EH (cell line): ENCODE measurements around the gene GGTLC1.
A peak's percentile ranks its signal among the peaks of the same experiment; 100 is the strongest.

Source experiments
- DNase-seq: peaks from one replicate; pipeline ENCODE4 v3.0.0-alpha.2; 2015; ENCODE audit warnings: low read depth

The GGTLC1 gene

GRCh38 chr20:23963941-23964340 is 24.6 kb downstream of the GGTLC1 start:
- DNase-seq, result no peak

DNA sequence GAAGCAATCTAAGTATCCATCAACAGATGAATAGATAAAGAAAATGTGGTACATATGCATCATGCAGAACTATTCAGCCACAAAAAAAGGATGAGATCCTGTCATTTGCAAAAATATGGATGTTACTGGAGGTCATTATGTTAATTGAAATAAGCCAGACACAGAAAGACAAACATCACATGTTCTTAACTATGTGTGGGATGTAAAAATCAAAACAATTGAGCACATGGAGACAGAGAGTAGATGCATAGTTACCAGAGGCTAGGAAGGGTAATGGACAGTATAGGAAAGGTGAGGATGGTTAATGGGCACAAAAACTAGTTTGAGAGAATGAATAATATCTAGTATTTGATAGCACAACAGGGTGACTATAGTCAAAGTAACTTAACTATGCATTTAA is 26.3 kb downstream of the GGTLC1 start:
- DNase-seq, result no peak

DNA sequence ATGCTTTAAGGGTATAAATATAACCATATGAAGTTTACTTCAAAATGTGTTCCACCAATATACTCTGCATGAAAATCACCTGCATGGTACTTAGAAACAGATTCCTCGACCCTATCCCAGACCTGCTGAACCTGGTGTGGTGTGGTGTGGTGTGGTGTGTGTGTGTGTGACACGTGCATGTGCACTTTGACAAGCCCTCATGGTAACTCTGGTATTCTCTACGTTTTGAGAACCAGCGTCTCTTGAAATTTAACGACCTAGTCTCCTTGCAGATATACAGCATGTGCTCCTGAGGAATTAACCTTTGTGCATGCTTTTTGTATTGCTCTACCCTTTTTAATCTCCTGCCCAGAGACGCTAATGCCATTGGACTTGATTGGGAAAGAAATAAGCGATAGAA is 29.5 kb downstream of the GGTLC1 start:
- no peak for DNase-seq

DNA sequence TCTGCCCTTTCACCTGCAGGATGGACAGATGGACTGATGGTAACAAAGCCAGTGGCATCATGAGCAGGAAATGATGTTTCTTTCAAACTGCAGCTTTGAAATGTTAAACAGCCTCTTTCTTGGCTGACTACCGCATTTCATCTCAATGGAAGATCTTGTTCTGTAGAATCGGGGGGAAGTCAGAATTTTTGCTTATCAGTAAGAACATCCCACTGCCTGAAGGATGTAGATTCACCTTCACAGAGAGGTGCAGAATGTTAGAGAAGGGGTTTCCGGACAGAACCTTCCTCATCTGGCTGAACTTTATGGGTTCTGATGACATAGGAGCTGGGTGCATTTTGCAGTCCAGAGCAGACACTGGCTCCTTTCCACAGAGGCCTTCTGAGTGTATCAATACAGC is 32.7 kb downstream of the GGTLC1 start:
- no peak for DNase-seq

GRCh38 chr20:23954008-23954745 is 34.4 kb downstream of the GGTLC1 start:
- no peak for DNase-seq

DNA sequence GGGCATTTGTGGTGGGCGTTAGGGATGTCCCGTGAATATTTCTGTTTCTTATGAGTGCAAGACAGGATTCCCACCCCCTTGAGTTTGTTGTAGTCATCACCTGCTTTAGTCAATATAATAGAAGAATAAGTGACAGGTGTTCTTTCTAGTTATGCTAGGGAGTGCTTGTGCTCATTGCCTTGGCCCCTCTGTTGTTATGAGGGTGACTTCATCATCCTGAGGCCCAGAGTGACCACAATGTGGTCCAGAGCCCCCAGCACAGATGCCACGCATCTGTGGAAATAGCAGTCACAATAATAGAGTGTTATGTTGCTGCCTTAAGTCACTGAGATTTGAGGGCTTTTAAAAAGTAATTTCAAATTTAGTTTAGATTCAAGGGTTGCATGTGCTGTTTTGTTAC is 42.4 kb downstream of the GGTLC1 start:
- no peak for DNase-seq

GRCh38 chr20:23943304-23943703 is 45.3 kb downstream of the GGTLC1 start:
- no peak for DNase-seq

GRCh38 chr20:23939641-23940040 is 48.9 kb downstream of the GGTLC1 start:
- no peak for DNase-seq

- DNase-seq, result no peak
These were observed 49.5 kb downstream of the GGTLC1 start for GRCh38 chr20:23939063-23939462.

- DNase-seq, result no peak
These were observed 50.5 kb downstream of the GGTLC1 start for GRCh38 chr20:23938118-23938438.

- peak; percentile 58 for DNase-seq
These were observed 51.1 kb downstream of the GGTLC1 start for GRCh38 chr20:23937303-23938117.
